Natural killer cell treated with Interleukin-12 subunit alpha and Interleukin-12 subunit beta and Interleukin-15 and Interleukin-18, amount 100 ng/mL, for 72 hours (primary cell): ENCODE data around the gene ZNRF3. TPM values are rescaled to one million over a fixed set of nuclear protein-coding genes. Genes with fewer than 3 reads are reported as not detected.
A peak's percentile ranks its signal among the peaks of the same experiment; 100 is the strongest.

Source experiments
- ATAC-seq, 2 donors: fragments of 150-1000 bp; cut with Tn5 transposase in 1 of 2; sonication (Bioruptor Pico), chemical (Tn5 transposase) in 1 of 2; 2 replicates each; pipeline ENCODE4 v1.10.0; 2021
- DNase-seq: peaks from one replicate; pipeline ENCODE4 v3.0.0; 2022; ENCODE audit warnings: low spot score
- H3K27ac Mint-ChIP-seq, 2 donors: 1 replicate in 1 of 2; 2 replicates in 1 of 2; pipeline ENCODE4 v1.8.0; 2022; ENCODE audit warnings: mixed read lengths in 2 of 2, mild to moderate bottlenecking in 1 of 2, moderate library complexity in 1 of 2
- H3K27me3 Mint-ChIP-seq, 2 donors: 1 replicate in 1 of 2; 2 replicates in 1 of 2; pipeline ENCODE4 v1.8.0; 2022; ENCODE audit warnings: mixed read lengths in 2 of 2
- H3K36me3 Mint-ChIP-seq: one replicate; pipeline ENCODE4 v1.8.0; 2022; ENCODE audit warnings: mixed read lengths
- H3K4me1 Mint-ChIP-seq, 2 donors: 1 replicate in 1 of 2; 2 replicates in 1 of 2; pipeline ENCODE4 v1.8.0; 2022; ENCODE audit warnings: low read depth in 2 of 2, mixed read lengths in 2 of 2, mild to moderate bottlenecking in 1 of 2
- H3K4me3 Mint-ChIP-seq: one replicate; pipeline ENCODE4 v1.8.0; 2022; ENCODE audit warnings: mixed read lengths
- H3K9me3 Mint-ChIP-seq: 2 replicates; pipeline ENCODE4 v1.8.0; 2022; ENCODE audit warnings: mixed read lengths
- total RNA-seq, 2 donors: library from RNA; stranded (reverse); gene quantifications; one replicate each; pipeline ENCODE4 v1.2.3, GENCODE V29; 2022

ZNRF3 gene
- total RNA-seq, 2 donors from 2014 or later, result 0.61 to 0.64 TPM

- Mint-ChIP-seq H3K27me3 (peaks cover 52 to 57% of the 10 kb centered on the region in 2 donors), H3K27ac (no peak overlapping the region), H3K9me3 (no peaks in the 10 kb centered on the region), H3K36me3 (no peaks in the 10 kb centered on the region), H3K4me1 (peaks cover 0 to 1% of the 10 kb centered on the region in 2 donors), H3K4me3 (no peak overlapping the region)
- no peak for DNase-seq
- ATAC-seq, result no peak
Measured at GRCh38 chr22:28920757-28921584, 37.6 kb downstream of the ZNRF3 start.

GRCh38 chr22:28921585-28921879, 38.2 kb downstream of the ZNRF3 start:
- H3K36me3 Mint-ChIP-seq, result no peaks in the 10 kb centered on the region
- H3K27ac Mint-ChIP-seq, result no peak overlapping the region
- H3K27me3 Mint-ChIP-seq, result peaks cover 53 to 61% of the 10 kb centered on the region in 2 donors
- ATAC-seq (no peak), DNase-seq (no peak)
- H3K4me1 Mint-ChIP-seq, result peaks cover 0 to 3% of the 10 kb centered on the region in 2 donors
- H3K9me3 Mint-ChIP-seq, result no peaks in the 10 kb centered on the region
- no peak overlapping the region for H3K4me3 Mint-ChIP-seq

GRCh38 chr22:28922540-28923244, 39.3 kb downstream of the ZNRF3 start:
- Mint-ChIP-seq H3K4me1 (peaks cover 0 to 6% of the 10 kb centered on the region in 2 donors), H3K4me3 (no peak overlapping the region), H3K9me3 (no peaks in the 10 kb centered on the region), H3K27me3 (peaks cover 57 to 61% of the 10 kb centered on the region in 2 donors), H3K27ac (no peak overlapping the region), H3K36me3 (no peaks in the 10 kb centered on the region)
- no peak for DNase-seq
- ATAC-seq, result no peak

- ATAC-seq, result no peak
- Mint-ChIP-seq H3K4me3 (no peak overlapping the region), H3K36me3 (no peaks in the 10 kb centered on the region), H3K9me3 (no peaks in the 10 kb centered on the region), H3K27ac (no peak overlapping the region), H3K4me1 (peaks cover 0 to 6% of the 10 kb centered on the region in 2 donors), H3K27me3 (peaks cover 52 to 57% of the 10 kb centered on the region in 2 donors)
- DNase-seq, result no peak
Measured at GRCh38 chr22:28923826-28924732, 40.7 kb downstream of the ZNRF3 start.

GRCh38 chr22:28925916-28926315, 42.5 kb downstream of the ZNRF3 start:
- no peak for DNase-seq
- no peak overlapping the region for H3K4me3 Mint-ChIP-seq
- H3K36me3 Mint-ChIP-seq, result no peaks in the 10 kb centered on the region
- peaks cover 53 to 56% of the 10 kb centered on the region in 2 donors for H3K27me3 Mint-ChIP-seq
- H3K4me1 Mint-ChIP-seq, result peaks cover 3 to 6% of the 10 kb centered on the region in 2 donors
- no peak for ATAC-seq
- no peak overlapping the region for H3K27ac Mint-ChIP-seq
- H3K9me3 Mint-ChIP-seq, result no peaks in the 10 kb centered on the region

GRCh38 chr22:28927630-28928029, 44.3 kb downstream of the ZNRF3 start:
- no peak overlapping the region for H3K27ac Mint-ChIP-seq
- H3K9me3 Mint-ChIP-seq, result no peaks in the 10 kb centered on the region
- no peak for DNase-seq
- no peak overlapping the region for H3K4me3 Mint-ChIP-seq
- H3K27me3 Mint-ChIP-seq, result peaks cover 55 to 58% of the 10 kb centered on the region in 2 donors
- no peak for ATAC-seq
- H3K4me1 Mint-ChIP-seq, result peaks cover 3 to 6% of the 10 kb centered on the region in 2 donors
- no peaks in the 10 kb centered on the region for H3K36me3 Mint-ChIP-seq

- H3K36me3 Mint-ChIP-seq, result no peaks in the 10 kb centered on the region
- ATAC-seq (no peak), DNase-seq (no peak)
- H3K4me3 Mint-ChIP-seq, result no peak overlapping the region
- H3K27ac Mint-ChIP-seq, result no peak overlapping the region
- peaks cover 53 to 61% of the 10 kb centered on the region in 2 donors for H3K27me3 Mint-ChIP-seq
- peaks cover 3 to 6% of the 10 kb centered on the region in 2 donors for H3K4me1 Mint-ChIP-seq
- H3K9me3 Mint-ChIP-seq, result no peaks in the 10 kb centered on the region
Measured at GRCh38 chr22:28929197-28929596, 45.8 kb downstream of the ZNRF3 start.

- no peaks in the 10 kb centered on the region for H3K36me3 Mint-ChIP-seq
- H3K4me3 Mint-ChIP-seq, result no peak overlapping the region
- DNase-seq, result no peak
- H3K27me3 Mint-ChIP-seq, result peaks cover 55 to 63% of the 10 kb centered on the region in 2 donors
- H3K4me1 Mint-ChIP-seq, result peaks cover 3 to 8% of the 10 kb centered on the region in 2 donors
- H3K27ac Mint-ChIP-seq, result no peak overlapping the region
- no peak for ATAC-seq
- no peaks in the 10 kb centered on the region for H3K9me3 Mint-ChIP-seq
Measured at GRCh38 chr22:28930357-28931007, 47.1 kb downstream of the ZNRF3 start.

- peaks cover 61 to 67% of the 10 kb centered on the region in 2 donors for H3K27me3 Mint-ChIP-seq
- ATAC-seq, result peak in 1 of 2 donors; percentile 44
- H3K4me1 Mint-ChIP-seq, result peaks cover 3 to 5% of the 10 kb centered on the region in 2 donors
- no peaks in the 10 kb centered on the region for H3K36me3 Mint-ChIP-seq
- no peak overlapping the region for H3K27ac Mint-ChIP-seq
- H3K4me3 Mint-ChIP-seq, result no peak overlapping the region
- DNase-seq, result no peak
- H3K9me3 Mint-ChIP-seq, result no peaks in the 10 kb centered on the region
Measured at GRCh38 chr22:28931844-28932567, 48.6 kb downstream of the ZNRF3 start.

- ATAC-seq, result no peak
- DNase-seq, result no peak
- peaks cover 57 to 76% of the 10 kb centered on the region in 2 donors for H3K27me3 Mint-ChIP-seq
- H3K27ac Mint-ChIP-seq, result no peak overlapping the region
- no peak overlapping the region for H3K4me3 Mint-ChIP-seq
- no peaks in the 10 kb centered on the region for H3K36me3 Mint-ChIP-seq
- H3K9me3 Mint-ChIP-seq, result no peaks in the 10 kb centered on the region
- H3K4me1 Mint-ChIP-seq, result peaks cover 2 to 3% of the 10 kb centered on the region in 2 donors
Measured at GRCh38 chr22:28933321-28933720, 49.9 kb downstream of the ZNRF3 start.

GRCh38 chr22:28934026-28934425, 50.7 kb downstream of the ZNRF3 start:
- no peak overlapping the region for H3K4me3 Mint-ChIP-seq
- peaks cover 2 to 3% of the 10 kb centered on the region in 2 donors for H3K4me1 Mint-ChIP-seq
- H3K27me3 Mint-ChIP-seq, result peaks cover 58 to 78% of the 10 kb centered on the region in 2 donors
- no peak for DNase-seq
- no peaks in the 10 kb centered on the region for H3K36me3 Mint-ChIP-seq
- H3K9me3 Mint-ChIP-seq, result no peaks in the 10 kb centered on the region
- no peak overlapping the region for H3K27ac Mint-ChIP-seq
- no peak for ATAC-seq

GRCh38 chr22:28935140-28935539, 51.8 kb downstream of the ZNRF3 start:
- H3K4me1 Mint-ChIP-seq, result peaks cover 2 to 3% of the 10 kb centered on the region in 2 donors
- DNase-seq (no peak), ATAC-seq (no peak)
- no peak overlapping the region for H3K4me3 Mint-ChIP-seq
- no peaks in the 10 kb centered on the region for H3K36me3 Mint-ChIP-seq
- peaks cover 62 to 85% of the 10 kb centered on the region in 2 donors for H3K27me3 Mint-ChIP-seq
- no peak overlapping the region for H3K27ac Mint-ChIP-seq
- no peaks in the 10 kb centered on the region for H3K9me3 Mint-ChIP-seq
